Stimulated activated CD8-positive, alpha-beta memory T cell treated with anti-CD3 and anti-CD28 coated beads, Interleukin-12 subunit alpha, Interleukin-12 subunit beta, amount 100 ng/mL, for 1 hour (primary cell): Measurements from ENCODE around the gene HOXA9.

Experiments
- DNase-seq: peaks from one replicate; pipeline ENCODE4 v3.0.0-alpha.2; 2020; ENCODE audit warnings: low read depth

The HOXA9 gene

GRCh38 chr7:27188386-27189294, 23.3 kb upstream of the HOXA9 start:
- DNase-seq, result no peak

GRCh38 chr7:27187475-27188385, 22.4 kb upstream of the HOXA9 start:
- no peak for DNase-seq

GRCh38 chr7:27186668-27187474, 21.5 kb upstream of the HOXA9 start:
- no peak for DNase-seq

GRCh38 chr7:27185854-27186667, 20.7 kb upstream of the HOXA9 start:
- no peak for DNase-seq

- DNase-seq, result no peak
Observed at GRCh38 chr7:27185013-27185853, 19.9 kb upstream of the HOXA9 start, which contains the start of gene HOXA11. HOXA11 (minus strand) TSS chr7:27185232; CDS start chr7:27185144, 88 bp downstream.

GRCh38 chr7:27184337-27185012, 19.1 kb upstream of the HOXA9 start:
- DNase-seq, result no peak

- DNase-seq, result no peak
Observed at GRCh38 chr7:27183682-27184336, 18.5 kb upstream of the HOXA9 start.

GRCh38 chr7:27182861-27183681, 17.7 kb upstream of the HOXA9 start:
- no peak for DNase-seq

- DNase-seq, result no peak
Observed at GRCh38 chr7:27182285-27182841, 17.0 kb upstream of the HOXA9 start.

- DNase-seq, result no peak
Observed at GRCh38 chr7:27181795-27182275, 16.5 kb upstream of the HOXA9 start.

GRCh38 chr7:27180431-27181420, 15.4 kb upstream of the HOXA9 start:
- DNase-seq, result no peak

GRCh38 chr7:27179503-27180430, 14.4 kb upstream of the HOXA9 start:
- DNase-seq, result peak; percentile 48

- DNase-seq, result no peak
Observed at GRCh38 chr7:27179030-27179429, 13.7 kb upstream of the HOXA9 start.

- DNase-seq, result no peak
Observed at GRCh38 chr7:27178366-27178765, 13.0 kb upstream of the HOXA9 start.

- no peak for DNase-seq
Observed at GRCh38 chr7:27177795-27178320, 12.5 kb upstream of the HOXA9 start.
